ENCODE results near the gene PLPPR4.
"Not testable (repeated sequence)": the region's sequence is repeated elsewhere in the genome, so short reads cannot be mapped to it uniquely, and the experiment has no call there.

The PLPPR4 gene

DNA sequence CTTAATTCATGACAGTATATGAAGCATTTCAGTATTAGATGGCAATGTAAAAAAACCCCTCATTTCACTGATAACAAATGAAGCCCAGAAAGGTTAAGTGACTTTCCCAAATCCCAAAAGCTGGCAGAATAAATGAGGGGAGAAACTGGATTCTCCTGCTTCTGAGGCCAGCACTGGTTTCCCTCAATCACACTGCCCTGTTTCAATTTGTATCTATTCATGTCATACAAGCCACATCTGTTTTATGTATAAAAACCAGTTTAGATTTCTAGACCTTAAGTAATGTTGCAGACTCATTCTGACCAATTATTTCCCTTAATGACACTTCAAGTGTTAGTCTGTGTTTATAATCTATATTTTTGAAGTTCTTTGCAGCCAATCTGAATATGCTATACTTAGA, 16.8 kb downstream of the PLPPR4 start:
- Histone ChIP-seq H4K91ac (ENCODE audit: low read depth, low read length, poor library complexity) (no peak overlapping the region), H3K4ac (ENCODE audit: low read length) (no peak overlapping the region), H2BK15ac (ENCODE audit: low read length) (no peak overlapping the region), H3K36me3 (replicated peaks in 1 of 2; ENCODE audit: control insufficient read depth in 2 of 2, insufficient read depth in 2 of 2, low read length in 2 of 2) (no peaks in the 10 kb centered on the region), H2AK5ac (ENCODE audit: low read depth, low read length) (no peak overlapping the region), H3K27ac (replicated peaks; ENCODE audit: low read length) (no peak overlapping the region), H3K4me2 (ENCODE audit: insufficient read depth, low read length, poor library complexity, severe bottlenecking) (no peak overlapping the region), H3K4me3 (ENCODE audit: low read length in 2 of 2) (no peak overlapping the region), H2BK5ac (ENCODE audit: low read length) (no peak overlapping the region), H2BK120ac (ENCODE audit: low read depth, low read length) (no peak overlapping the region), H3K27me3 (ENCODE audit: control insufficient read depth in 3 of 3, insufficient read depth in 3 of 3, low read depth in 1 of 3, low read length in 3 of 3) (no peaks in the 10 kb centered on the region), H2AFZ (ENCODE audit: low read length) (no peak overlapping the region), H4K8ac (ENCODE audit: low read depth, low read length) (no peak overlapping the region), H3K4me1 (ENCODE audit: control insufficient read depth in 2 of 2, insufficient read depth in 1 of 2, low read depth in 1 of 2, low read length in 2 of 2) (no peaks in the 10 kb centered on the region), H3K79me1 (ENCODE audit: low read depth, low read length) (no peaks in the 10 kb centered on the region), H3K18ac (ENCODE audit: low read length) (no peak overlapping the region), H3K23ac (ENCODE audit: low read depth, low read length, poor library complexity) (no peak overlapping the region), H3K9ac (ENCODE audit: low read depth, low read length, poor library complexity) (no peak overlapping the region), H2BK12ac (ENCODE audit: low read length) (no peak overlapping the region), H3K14ac (ENCODE audit: low read length) (no peak overlapping the region), H3K9me3 (replicated peaks in 1 of 2; ENCODE audit: control insufficient read depth in 2 of 2, insufficient read depth in 1 of 2, low read depth in 1 of 2, low read length in 2 of 2) (no peaks in the 10 kb centered on the region)
- no peak for DNase-seq (ENCODE audit: low spot score)

DNA sequence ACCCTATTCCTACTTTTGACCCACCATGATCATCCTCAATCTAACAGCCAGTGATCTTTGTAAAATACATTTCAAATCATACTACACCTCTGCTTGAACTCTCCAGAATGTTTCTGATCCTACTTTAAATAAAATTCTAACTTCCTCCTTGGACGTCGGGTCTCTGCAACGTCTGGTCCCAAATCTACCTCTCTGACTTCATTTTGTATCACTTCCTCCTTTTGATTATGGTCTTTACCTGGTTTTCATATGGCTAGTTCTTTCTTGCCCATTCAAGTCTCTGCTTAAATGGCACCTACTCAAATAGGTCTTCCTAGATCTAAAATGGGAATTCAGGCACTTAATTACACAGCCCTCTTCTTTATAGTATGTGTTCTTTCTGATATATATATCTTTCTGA, 18.2 kb downstream of the PLPPR4 start:
- H2BK120ac ChIP-seq (ENCODE audit: low read depth, low read length): no peak overlapping the region
- no peak overlapping the region for H2AK5ac ChIP-seq (ENCODE audit: low read depth, low read length)
- H3K4me2 ChIP-seq (ENCODE audit: insufficient read depth, low read length, poor library complexity, severe bottlenecking): no peak overlapping the region
- no peak overlapping the region for H2AFZ ChIP-seq (ENCODE audit: low read length)
- DNase-seq (ENCODE audit: low spot score): no peak
- H3K27me3 ChIP-seq (ENCODE audit: control insufficient read depth in 3 of 3, insufficient read depth in 3 of 3, low read depth in 1 of 3, low read length in 3 of 3): no peaks in the 10 kb centered on the region
- H2BK15ac ChIP-seq (ENCODE audit: low read length): no peak overlapping the region
- H4K8ac ChIP-seq (ENCODE audit: low read depth, low read length): no peak overlapping the region
- no peak overlapping the region for H3K18ac ChIP-seq (ENCODE audit: low read length)
- H3K27ac ChIP-seq (replicated peaks; ENCODE audit: low read length): no peak overlapping the region
- H3K14ac ChIP-seq (ENCODE audit: low read length): no peak overlapping the region
- H3K4me1 ChIP-seq (ENCODE audit: control insufficient read depth in 2 of 2, insufficient read depth in 1 of 2, low read depth in 1 of 2, low read length in 2 of 2): no peaks in the 10 kb centered on the region
- H2BK12ac ChIP-seq (ENCODE audit: low read length): no peak overlapping the region
- no peaks in the 10 kb centered on the region for H3K9me3 ChIP-seq (replicated peaks in 1 of 2; ENCODE audit: control insufficient read depth in 2 of 2, insufficient read depth in 1 of 2, low read depth in 1 of 2, low read length in 2 of 2)
- H2BK5ac ChIP-seq (ENCODE audit: low read length): no peak overlapping the region
- no peaks in the 10 kb centered on the region for H3K79me1 ChIP-seq (ENCODE audit: low read depth, low read length)
- H3K4ac ChIP-seq (ENCODE audit: low read length): no peak overlapping the region
- H3K4me3 ChIP-seq (ENCODE audit: low read length in 2 of 2): no peak overlapping the region
- H3K9ac ChIP-seq (ENCODE audit: low read depth, low read length, poor library complexity): no peak overlapping the region
- no CpG with 5 or more reads among the region's 3 CpGs for WGBS, 2 donors (ENCODE audit: extremely low coverage in 2 of 2, insufficient read length in 2 of 2, insufficient replicate concordance in 1 of 2)
- H3K23ac ChIP-seq (ENCODE audit: low read depth, low read length, poor library complexity): no peak overlapping the region
- H4K91ac ChIP-seq (ENCODE audit: low read depth, low read length, poor library complexity): no peak overlapping the region
- H3K36me3 ChIP-seq (replicated peaks in 1 of 2; ENCODE audit: control insufficient read depth in 2 of 2, insufficient read depth in 2 of 2, low read length in 2 of 2): no peaks in the 10 kb centered on the region

DNA sequence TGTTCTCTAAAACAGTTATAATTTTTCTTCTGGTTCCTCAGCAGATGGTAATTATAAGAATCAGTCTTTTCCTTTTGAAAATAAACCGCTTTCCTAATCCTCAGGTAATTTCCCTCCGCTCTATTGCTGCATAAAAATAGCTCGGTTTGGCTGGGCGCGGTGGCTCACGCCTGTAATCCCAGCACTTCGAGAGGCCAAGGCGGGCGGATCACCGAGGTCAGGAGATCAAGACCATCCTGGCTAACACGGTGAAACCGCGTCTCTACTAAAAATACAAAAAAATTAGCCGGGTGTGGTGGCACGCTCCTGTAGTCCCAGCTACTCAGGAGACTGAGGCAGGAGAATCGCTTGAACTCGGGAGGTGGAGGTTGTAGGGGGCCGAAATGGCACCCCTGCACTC, 19.2 kb downstream of the PLPPR4 start:
- H3K9me3 ChIP-seq (replicated peaks in 1 of 2; ENCODE audit: control insufficient read depth in 2 of 2, insufficient read depth in 1 of 2, low read depth in 1 of 2, low read length in 2 of 2); H3K18ac ChIP-seq (ENCODE audit: low read length); H3K14ac ChIP-seq (ENCODE audit: low read length); H3K4ac ChIP-seq (ENCODE audit: low read length); H2BK15ac ChIP-seq (ENCODE audit: low read length); H4K8ac ChIP-seq (ENCODE audit: low read depth, low read length); H3K36me3 ChIP-seq (replicated peaks in 1 of 2; ENCODE audit: control insufficient read depth in 2 of 2, insufficient read depth in 2 of 2, low read length in 2 of 2); H3K23ac ChIP-seq (ENCODE audit: low read depth, low read length, poor library complexity); H2BK12ac ChIP-seq (ENCODE audit: low read length); H2AFZ ChIP-seq (ENCODE audit: low read length); H2AK5ac ChIP-seq (ENCODE audit: low read depth, low read length); H2BK5ac ChIP-seq (ENCODE audit: low read length); H3K27ac ChIP-seq (replicated peaks; ENCODE audit: low read length); H3K79me1 ChIP-seq (ENCODE audit: low read depth, low read length); DNase-seq (ENCODE audit: low spot score); H4K91ac ChIP-seq (ENCODE audit: low read depth, low read length, poor library complexity); H3K27me3 ChIP-seq (ENCODE audit: control insufficient read depth in 3 of 3, insufficient read depth in 3 of 3, low read depth in 1 of 3, low read length in 3 of 3); H2BK120ac ChIP-seq (ENCODE audit: low read depth, low read length); H3K4me2 ChIP-seq (ENCODE audit: insufficient read depth, low read length, poor library complexity, severe bottlenecking); H3K4me3 ChIP-seq (ENCODE audit: low read length in 2 of 2); H3K4me1 ChIP-seq (ENCODE audit: control insufficient read depth in 2 of 2, insufficient read depth in 1 of 2, low read depth in 1 of 2, low read length in 2 of 2); H3K9ac ChIP-seq (ENCODE audit: low read depth, low read length, poor library complexity): not testable (repeated sequence)
- no CpG with 5 or more reads among the region's 18 CpGs for WGBS, 2 donors (ENCODE audit: extremely low coverage in 2 of 2, insufficient read length in 2 of 2, insufficient replicate concordance in 1 of 2)

DNA sequence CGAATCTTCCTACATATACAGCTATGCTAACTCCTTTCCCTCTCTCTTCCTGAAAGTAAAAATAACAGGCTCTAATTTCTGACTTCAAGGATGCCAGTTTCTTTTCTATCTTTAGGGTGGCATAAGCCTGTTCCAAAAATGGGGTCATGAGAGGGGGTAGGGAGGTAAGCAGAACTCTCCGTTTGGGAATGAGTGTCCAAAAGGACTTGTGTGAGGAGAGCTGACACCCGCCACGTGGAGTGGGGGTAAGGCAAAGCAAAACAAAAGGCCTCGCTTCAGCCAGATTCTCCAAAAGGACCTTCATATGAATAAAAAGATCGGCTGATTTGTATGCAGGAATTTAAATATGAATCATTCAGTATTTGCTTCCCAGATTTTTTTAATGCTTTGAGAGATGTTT, 28.6 kb downstream of the PLPPR4 start:
- H3K4me2 ChIP-seq (ENCODE audit: insufficient read depth, low read length, poor library complexity, severe bottlenecking): no peak overlapping the region
- no peak overlapping the region for H3K23ac ChIP-seq (ENCODE audit: low read depth, low read length, poor library complexity)
- no peak overlapping the region for H2BK12ac ChIP-seq (ENCODE audit: low read length)
- H3K9ac ChIP-seq (ENCODE audit: low read depth, low read length, poor library complexity): no peak overlapping the region
- no peak overlapping the region for H2BK15ac ChIP-seq (ENCODE audit: low read length)
- H2BK5ac ChIP-seq (ENCODE audit: low read length): no peak overlapping the region
- H3K4me3 ChIP-seq (ENCODE audit: low read length in 2 of 2): no peak overlapping the region
- no peaks in the 10 kb centered on the region for H3K9me3 ChIP-seq (replicated peaks in 1 of 2; ENCODE audit: control insufficient read depth in 2 of 2, insufficient read depth in 1 of 2, low read depth in 1 of 2, low read length in 2 of 2)
- no peak for DNase-seq (ENCODE audit: low spot score)
- peak overlapping the region; percentile 67 for H2AFZ ChIP-seq (ENCODE audit: low read length)
- H3K4ac ChIP-seq (ENCODE audit: low read length): no peak overlapping the region
- no peak overlapping the region for H4K91ac ChIP-seq (ENCODE audit: low read depth, low read length, poor library complexity)
- H3K27me3 ChIP-seq (ENCODE audit: control insufficient read depth in 3 of 3, insufficient read depth in 3 of 3, low read depth in 1 of 3, low read length in 3 of 3): no peaks in the 10 kb centered on the region
- no peak overlapping the region for H3K27ac ChIP-seq (replicated peaks; ENCODE audit: low read length)
- H3K4me1 ChIP-seq (ENCODE audit: control insufficient read depth in 2 of 2, insufficient read depth in 1 of 2, low read depth in 1 of 2, low read length in 2 of 2): no peaks in the 10 kb centered on the region
- H3K18ac ChIP-seq (ENCODE audit: low read length): no peak overlapping the region
- no peak overlapping the region for H4K8ac ChIP-seq (ENCODE audit: low read depth, low read length)
- no peaks in the 10 kb centered on the region for H3K36me3 ChIP-seq (replicated peaks in 1 of 2; ENCODE audit: control insufficient read depth in 2 of 2, insufficient read depth in 2 of 2, low read length in 2 of 2)
- no CpG with 5 or more reads among the region's 6 CpGs for WGBS, 2 donors (ENCODE audit: extremely low coverage in 2 of 2, insufficient read length in 2 of 2, insufficient replicate concordance in 1 of 2)
- no peaks in the 10 kb centered on the region for H3K79me1 ChIP-seq (ENCODE audit: low read depth, low read length)
- no peak overlapping the region for H2AK5ac ChIP-seq (ENCODE audit: low read depth, low read length)
- no peak overlapping the region for H3K14ac ChIP-seq (ENCODE audit: low read length)
- H2BK120ac ChIP-seq (ENCODE audit: low read depth, low read length): no peak overlapping the region

Data from neuronal stem cell (in vitro differentiated cells).